HepG2 (cell line): ENCODE data around the gene PRKAG3. TPM values are rescaled to one million over a fixed set of nuclear protein-coding genes. Genes with fewer than 3 reads are reported as not detected.

Source experiments
- ATAC-seq: fragments of 200-7000 bp; cut with Tn5 transposase; 3 replicates; pipeline ENCODE4 v1.9.1; 2020; ENCODE audit warnings: mild to moderate bottlenecking, moderate library complexity
- BruUV-seq: library from RNA; stranded (reverse); fragments of 400-500 nt; replicated peaks from 2 replicates; lab custom pipeline; 2021; lab: Mats Ljungman, UMichigan
- CTCF ChIA-PET: fragments of 300-600 bp; formaldehyde crosslinking; extraction: SDS; loops from one replicate; lab custom pipeline; 2021; ENCODE audit warnings: low total read pairs, inconsistent platforms, low intra/inter-chr PET ratio; lab: Yijun Ruan, JAX
- POLR2A ChIA-PET: fragments of 350-600 bp; sonication (Branson Sonifier 250); formaldehyde crosslinking; loops from one replicate; lab custom pipeline; 2020; ENCODE audit warnings: antibody characterized with exemption, inconsistent platforms; lab: Yijun Ruan, JAX
- DNase-seq: peaks from one replicate; pipeline ENCODE4 v3.0.0-alpha.2; 2015; ENCODE audit warnings: low spot score
- FAIRE-seq: peaks from 3 replicates; lab custom pipeline; 2011; peaks lifted over from hg19 to GRCh38; lab: Jason Lieb, UNC
- H2AFZ ChIP-seq: one replicate; pipeline ENCODE4 v1.6.1; 2011; ENCODE audit warnings: low read length, inconsistent platforms
- H3K27ac ChIP-seq: fragments of 300-600 bp; 3 replicates; pipeline ENCODE4 v1.8.0; 2011; ENCODE audit warnings: mixed run types, mild to moderate bottlenecking, mixed read lengths, low read length, inconsistent platforms; ENCODE audit not compliant: insufficient read depth; ENCODE audit errors: extremely low read length
- H3K27me3 ChIP-seq, 2 experiments: fragments of 200-600 bp in 1 of 2; 2 replicates in 1 of 2; 3 replicates in 1 of 2; pipeline versions ENCODE4 v1.6.0 to v1.8.0; 2011; ENCODE audit warnings: low read length in 2 of 2, mild to moderate bottlenecking in 2 of 2, moderate library complexity in 2 of 2, inconsistent platforms in 1 of 2; ENCODE audit not compliant: insufficient read depth in 2 of 2, control insufficient read depth in 1 of 2
- H3K36me3 ChIP-seq, 2 experiments: fragments of 200-600 bp in 1 of 2; replicated peaks in 1 of 2; 2 replicates in 1 of 2; 3 replicates in 1 of 2; pipeline versions ENCODE4 v1.5.1 to v1.8.0; 2011; ENCODE audit warnings: low read length in 2 of 2, inconsistent platforms in 1 of 2; ENCODE audit not compliant: insufficient read depth in 2 of 2, control insufficient read depth in 1 of 2
- H3K4me1 ChIP-seq: 2 replicates; pipeline ENCODE4 v1.5.1; 2012; ENCODE audit warnings: low read length, inconsistent platforms; ENCODE audit not compliant: insufficient read depth
- H3K4me2 ChIP-seq: 2 replicates; pipeline ENCODE4 v1.6.0; 2011; ENCODE audit warnings: low read depth, low read length, inconsistent platforms
- H3K4me3 ChIP-seq, 3 experiments: fragments of 200-600 bp in 1 of 3; sonication (generic), shearing (Covaris generic) in 1 of 3; replicated peaks in 1 of 3; 2 replicates each; pipeline ENCODE4 v1.5.1; 2011 to 2016; ENCODE audit warnings: low read length in 3 of 3, inconsistent platforms in 2 of 3, low read depth in 2 of 3, mild to moderate bottlenecking in 2 of 3, control low read depth in 1 of 3, mixed read lengths in 1 of 3; ENCODE audit not compliant: insufficient read depth in 1 of 3
- H3K79me2 ChIP-seq: one replicate; pipeline ENCODE4 v1.6.1; 2011; ENCODE audit warnings: low read length, inconsistent platforms; ENCODE audit not compliant: insufficient read depth
- H3K9ac ChIP-seq: 2 replicates; pipeline ENCODE4 v1.6.0; 2011; ENCODE audit warnings: mild to moderate bottlenecking, low read depth, low read length, inconsistent platforms; ENCODE audit not compliant: insufficient read depth
- H3K9me3 ChIP-seq: 2 replicates; pipeline ENCODE4 v1.5.1; 2012; ENCODE audit warnings: mild to moderate bottlenecking, low read length
- H4K20me1 ChIP-seq: 2 replicates; pipeline ENCODE4 v1.6.0; 2011; ENCODE audit warnings: inconsistent platforms, mild to moderate bottlenecking, low read length, moderate library complexity; ENCODE audit not compliant: insufficient read depth
- HNRNPH1 ChIP-seq: fragments of 200-400 bp; formaldehyde crosslinking; optimal IDR thresholded peaks from 2 replicates; pipeline ENCODE3; 2017; ENCODE audit warnings: mild to moderate bottlenecking, low read depth, low read length
- HNRNPK ChIP-seq: fragments of 200-400 bp; formaldehyde crosslinking; IDR thresholded peaks from 2 replicates; pipeline ENCODE4 v1.6.1; 2018; ENCODE audit warnings: low read length, low read depth, moderate library complexity, mild to moderate bottlenecking; ENCODE audit not compliant: poor library complexity, severe bottlenecking
- KAT7 ChIP-seq: IDR thresholded peaks from 2 replicates; pipeline ENCODE4 v1.6.1; 2018; ENCODE audit warnings: borderline replicate concordance, missing compliant biosample characterization
- MBNL3 ChIP-seq: fragments of 250-450 bp; sonication (Bioruptor Pico); conservative IDR thresholded peaks from 2 replicates; pipeline ENCODE4 v1.8.0; 2022; ENCODE audit warnings: mild to moderate bottlenecking, inconsistent platforms
- PRPF4 ChIP-seq: fragments of 200-400 bp; formaldehyde crosslinking; IDR thresholded peaks from 2 replicates; pipeline ENCODE4 v1.6.1; 2016; ENCODE audit warnings: low read length, low read depth; ENCODE audit not compliant: poor library complexity, severe bottlenecking
- RERE ChIP-seq: IDR thresholded peaks from 2 replicates; pipeline ENCODE4 v1.6.1; 2016; ENCODE audit warnings: low read depth, missing genetic modification reagents, missing compliant biosample characterization
- RXRA ChIP-seq: sonication (generic); formaldehyde crosslinking; IDR thresholded peaks from 2 replicates; pipeline ENCODE4 v1.5.1; 2020; ENCODE audit warnings: missing genetic modification reagents
- SETDB1 ChIP-seq: sonication (generic); formaldehyde crosslinking; IDR thresholded peaks from 2 replicates; pipeline ENCODE4 v1.5.1; 2020; ENCODE audit warnings: missing genetic modification reagents, mild to moderate bottlenecking, borderline replicate concordance
- ZBTB4 ChIP-seq: sonication (generic); formaldehyde crosslinking; IDR thresholded peaks from 2 replicates; pipeline ENCODE4 v1.4.0; 2020; ENCODE audit warnings: missing genetic modification reagents, mild to moderate bottlenecking, borderline replicate concordance
- ZNF510 ChIP-seq: sonication (generic); formaldehyde crosslinking; IDR thresholded peaks from 2 replicates; pipeline ENCODE4 v1.4.0; 2020; ENCODE audit warnings: low read depth, mild to moderate bottlenecking, missing genetic modification reagents
- ZNF576 ChIP-seq: sonication (generic); formaldehyde crosslinking; IDR thresholded peaks from 2 replicates; pipeline ENCODE4 v1.4.0; 2020; ENCODE audit warnings: mild to moderate bottlenecking, missing genetic modification reagents
- ZNF644 ChIP-seq: IDR thresholded peaks from 2 replicates; pipeline ENCODE4 v1.6.1; 2016; ENCODE audit warnings: low read depth
- ZNF746 ChIP-seq: sonication (generic); formaldehyde crosslinking; IDR thresholded peaks from 2 replicates; pipeline ENCODE4 v1.8.0; 2022; ENCODE audit warnings: mild to moderate bottlenecking, missing genetic modification reagents
- ZNF782 ChIP-seq: sonication (generic); formaldehyde crosslinking; IDR thresholded peaks from 2 replicates; pipeline ENCODE4 v1.4.0; 2020; ENCODE audit warnings: missing genetic modification reagents, mild to moderate bottlenecking, borderline replicate concordance
- ZNF816 ChIP-seq: sonication (generic); formaldehyde crosslinking; IDR thresholded peaks from 2 replicates; pipeline ENCODE4 v1.8.0; 2022; ENCODE audit warnings: missing genetic modification reagents, mild to moderate bottlenecking, borderline replicate concordance
- WGBS: methylation state at CpG from one replicate; pipeline ENCODE4 v1.1.6; 2017; ENCODE audit warnings: low lambda C conversion rate; 5-methylcytosine and 5-hydroxymethylcytosine counted together
- in situ Hi-C: cut with HindIII; loops from 2 replicates; pipeline ENCODE4 v1.10.0; 2017; ENCODE audit warnings: low pct_unique_long_range_greater_than_20kb; ENCODE audit not compliant: extremely low pct_ligation_motif_present
- intact Hi-C: fragments of 100-400 bp; cut with micrococcal nuclease; formaldehyde crosslinking; loops from one replicate; pipeline ENCODE4 v1.10.0; 2022; ENCODE audit not compliant: unreplicated experiment
- polyA plus RNA-seq, 8 experiments: library from polyadenylated mRNA; depleted of rRNA in 3 of 8; stranded (reverse) in 7 of 8; unstranded in 1 of 8; fragments of >200 nt; fragmentation: Illumina TruSeq in 4 of 8; extraction: Trizol in 4 of 8; gene quantifications; 2 replicates each; pipeline versions ENCODE4 v1.2.1 to v1.2.3, GENCODE V29; 2011 to 2016; ENCODE audit warnings: low read depth in 4 of 8, missing spikeins in 1 of 8, mixed read lengths in 1 of 8; ENCODE audit not compliant: insufficient read depth in 1 of 8
- total RNA-seq, 5 experiments: library from RNA; depleted of rRNA; stranded (reverse); fragments of >200 nt; fragmentation: Illumina TruSeq; extraction: Trizol; gene quantifications; 2 replicates each; pipeline ENCODE4 v1.2.3, GENCODE V29; 2016; ENCODE audit warnings: low read depth in 1 of 5

PRKAG3 gene
- total and polyA plus RNA-seq, 2 of the 13 experiments (the other 11 are each of a cell fraction or from before 2014, with no cell fraction given): not detected

GRCh38 chr2:218855305-218856166 lies 23.9 kb upstream of the PRKAG3 start:
- ChIA-PET POLR2A (no interaction called here), CTCF (no interaction called here)
- no peak for FAIRE-seq
- Histone ChIP-seq H3K36me3 (no peaks in the 10 kb centered on the region), H3K4me2 (no peak overlapping the region), H3K4me1 (peaks cover 28% of the 10 kb centered on the region), H3K4me3 (no peak overlapping the region), H2AFZ (no peak overlapping the region), H3K27ac (no peak overlapping the region), H3K9ac (no peak overlapping the region), H3K79me2 (no peaks in the 10 kb centered on the region), H3K27me3 (peaks cover 18 to 83% of the 10 kb centered on the region in 2 experiments), H3K9me3 (no peaks in the 10 kb centered on the region), H4K20me1 (no peaks in the 10 kb centered on the region; the same call in 1 of the 2 replicates)
- DNase-seq: no peak
- intact Hi-C loops: no loop called here
- ATAC-seq: no peak
- 18% methylated on average over 10 of the region's 14 CpGs for WGBS
- BruUV-seq: no TSS peak
- in situ Hi-C loops: no loop called here
- TF ChIP-seq RXRA (CRISPR knock-in tag) (no peak), ZBTB4 (CRISPR knock-in tag) (no peak), HNRNPH1 (no peak), PRPF4 (no peak), HNRNPK (no peak), RERE (no peak), ZNF510 (CRISPR knock-in tag) (no peak), ZNF576 (CRISPR knock-in tag) (no peak), ZNF782 (CRISPR knock-in tag) (no peak), SETDB1 (no peak), ZNF746 (CRISPR knock-in tag) (no peak), MBNL3 (CRISPR knock-in tag) (no peak), ZNF644 (CRISPR knock-in tag) (no peak), KAT7 (no peak), ZNF816 (no peak)
